HepG2 (cell line): ENCODE data around the gene ISG20L2. TPM values are rescaled to one million over a fixed set of nuclear protein-coding genes. Genes with fewer than 3 reads are reported as not detected.
A peak's percentile ranks its signal among the peaks of the same experiment; 100 is the strongest.

ENCODE experiments used
- AGO1 ChIP-seq: fragments of 200-400 bp; formaldehyde crosslinking; IDR thresholded peaks from 2 replicates; pipeline ENCODE4 v1.6.1; 2017; ENCODE audit warnings: mild to moderate bottlenecking, low read depth, low read length, moderate library complexity; ENCODE audit not compliant: poor library complexity, severe bottlenecking
- AGO2 ChIP-seq: fragments of 200-400 bp; formaldehyde crosslinking; optimal IDR thresholded peaks from 2 replicates; pipeline ENCODE3; 2017; ENCODE audit warnings: mild to moderate bottlenecking, low read depth, low read length, moderate library complexity
- CCDC6 ChIP-seq: sonication (generic); formaldehyde crosslinking; IDR thresholded peaks from 2 replicates; pipeline ENCODE4 v1.8.1; 2022; ENCODE audit warnings: mild to moderate bottlenecking, missing genetic modification reagents, moderate library complexity
- ELF3 ChIP-seq: IDR thresholded peaks from 2 replicates; pipeline ENCODE4 v1.6.1; 2016; ENCODE audit warnings: missing genetic modification reagents, missing compliant biosample characterization
- GATAD1 ChIP-seq: IDR thresholded peaks from 2 replicates; pipeline ENCODE4 v1.6.1; 2016; ENCODE audit warnings: missing genetic modification reagents, missing compliant biosample characterization
- HNF4A ChIP-seq: sonication (generic); formaldehyde crosslinking; IDR thresholded peaks from 2 replicates; pipeline ENCODE4 v1.4.0; 2020; ENCODE audit warnings: missing genetic modification reagents
- KLF11 ChIP-seq: IDR thresholded peaks from 2 replicates; pipeline ENCODE4 v1.6.1; 2016; ENCODE audit warnings: missing compliant biosample characterization
- MXI1 ChIP-seq: IDR thresholded peaks from 3 replicates; pipeline ENCODE4 v1.6.1; 2012; ENCODE audit warnings: low read depth, low read length, inconsistent platforms, borderline replicate concordance
- POGK ChIP-seq: sonication (generic); formaldehyde crosslinking; conservative IDR thresholded peaks from 2 replicates; pipeline ENCODE4 v1.8.0; 2022; ENCODE audit warnings: mild to moderate bottlenecking, moderate library complexity, missing genetic modification reagents
- RBM39 ChIP-seq: fragments of 200-400 bp; formaldehyde crosslinking; IDR thresholded peaks from one replicate; pipeline ENCODE4 v1.6.1; 2018; ENCODE audit warnings: antibody characterized with exemption, mild to moderate bottlenecking, low read depth, low read length; ENCODE audit not compliant: poor library complexity, severe bottlenecking
- STAG1 ChIP-seq: sonication (generic); formaldehyde crosslinking; IDR thresholded peaks from 2 replicates; pipeline ENCODE4 v1.4.0; 2020; ENCODE audit warnings: missing genetic modification reagents
- TSC22D2 ChIP-seq: sonication (generic); formaldehyde crosslinking; IDR thresholded peaks from 2 replicates; pipeline ENCODE4 v1.5.1; 2020; ENCODE audit warnings: missing genetic modification reagents, mild to moderate bottlenecking, borderline replicate concordance
- XRCC5 ChIP-seq: fragments of 200-400 bp; formaldehyde crosslinking; optimal IDR thresholded peaks from 2 replicates; pipeline ENCODE3; 2017; ENCODE audit warnings: mild to moderate bottlenecking, low read length
- ZBTB2 ChIP-seq: sonication (generic); formaldehyde crosslinking; IDR thresholded peaks from 2 replicates; pipeline ENCODE4 v1.8.0; 2022; ENCODE audit warnings: low read depth, missing genetic modification reagents
- ZNF335 ChIP-seq: sonication (generic); formaldehyde crosslinking; IDR thresholded peaks from 2 replicates; pipeline ENCODE4 v1.4.0; 2020; ENCODE audit warnings: missing genetic modification reagents
- ZNF430 ChIP-seq: sonication (generic); formaldehyde crosslinking; IDR thresholded peaks from 2 replicates; pipeline ENCODE4 v1.9.0; 2021; ENCODE audit warnings: mild to moderate bottlenecking, missing genetic modification reagents
- ZNF609 ChIP-seq: sonication (generic); formaldehyde crosslinking; IDR thresholded peaks from 2 replicates; pipeline ENCODE4 v1.4.0; 2020; ENCODE audit warnings: mild to moderate bottlenecking, missing genetic modification reagents, borderline replicate concordance
- ZNF639 ChIP-seq: conservative IDR thresholded peaks from 2 replicates; pipeline ENCODE4 v1.6.1; 2018; ENCODE audit warnings: missing genetic modification reagents
- polyA plus RNA-seq, 8 experiments: library from polyadenylated mRNA; depleted of rRNA in 3 of 8; stranded (reverse) in 7 of 8; unstranded in 1 of 8; fragments of >200 nt; fragmentation: Illumina TruSeq in 4 of 8; extraction: Trizol in 4 of 8; gene quantifications; 2 replicates each; pipeline versions ENCODE4 v1.2.1 to v1.2.3, GENCODE V29; 2011 to 2016; ENCODE audit warnings: low read depth in 4 of 8, missing spikeins in 1 of 8, mixed read lengths in 1 of 8; ENCODE audit not compliant: insufficient read depth in 1 of 8
- total RNA-seq, 5 experiments: library from RNA; depleted of rRNA; stranded (reverse); fragments of >200 nt; fragmentation: Illumina TruSeq; extraction: Trizol; gene quantifications; 2 replicates each; pipeline ENCODE4 v1.2.3, GENCODE V29; 2016; ENCODE audit warnings: low read depth in 1 of 5
- TF ChIP-seq, protein P1 (sequence below): sonication (generic); formaldehyde crosslinking; IDR thresholded peaks from 2 replicates; pipeline ENCODE4 v1.4.0; 2020; ENCODE audit warnings: mild to moderate bottlenecking, missing genetic modification reagents

Gene ISG20L2
- total and polyA plus RNA-seq, 2 of the 13 experiments (the other 11 are each of a cell fraction or from before 2014, with no cell fraction given), result 19.8 to 21.3 TPM

DNA sequence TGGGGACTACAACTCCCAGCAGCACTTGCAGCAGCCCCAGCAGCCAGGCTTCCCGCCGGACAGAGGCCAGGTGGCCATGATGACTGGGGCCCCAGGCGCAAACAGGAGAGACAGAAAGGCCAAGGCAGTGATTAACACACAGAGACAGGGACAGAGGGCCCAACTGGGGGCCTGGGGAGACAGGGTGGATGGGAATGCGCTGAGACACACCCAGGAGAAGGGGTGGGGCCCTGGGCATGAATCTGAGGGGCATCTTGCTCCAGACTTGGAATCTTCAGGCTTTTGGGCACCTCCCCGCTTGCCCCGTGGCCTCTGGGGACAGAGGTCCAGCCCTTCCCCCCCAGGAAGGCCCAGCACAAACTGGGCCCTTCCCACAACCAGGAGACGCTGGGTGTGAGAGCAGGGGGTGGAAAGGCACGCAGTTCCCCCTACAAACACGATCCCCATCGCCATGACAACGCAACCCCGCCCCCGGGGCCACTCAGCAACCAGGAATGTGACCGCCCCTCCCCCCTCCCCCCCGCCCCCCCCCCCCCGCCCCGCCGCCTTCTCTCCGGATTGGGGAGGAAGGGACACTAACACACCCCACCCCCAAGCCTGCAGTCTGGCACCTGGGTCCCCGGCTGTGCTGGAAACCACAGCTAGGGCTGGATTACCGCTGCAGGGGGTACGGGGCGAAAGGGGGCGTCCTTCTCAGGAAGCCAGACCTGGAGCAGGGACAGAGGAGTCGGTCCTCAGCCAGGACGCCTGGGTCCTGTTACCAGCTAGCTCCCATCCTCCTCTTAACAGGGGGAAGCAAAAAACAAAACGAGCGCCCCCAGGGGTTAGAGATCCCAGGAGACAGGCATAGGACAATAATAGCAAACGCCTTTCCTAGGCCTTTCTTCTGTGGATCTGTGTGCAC is 18.4 kb upstream of the ISG20L2 start (continued):
- peak; percentile 93 for TF ChIP-seq MXI1
- TF ChIP-seq TSC22D2 (CRISPR knock-in tag), result no peak
- TF ChIP-seq HNF4A (CRISPR knock-in tag), result peak; percentile 44
- peak; percentile 66 for TF ChIP-seq RBM39
- no peak for TF ChIP-seq AGO1
- 0 out of 2 replicates have a peak, but pooled peaks have one; percentile 38 for TF ChIP-seq ZNF639 (CRISPR knock-in tag)
- no peak for TF ChIP-seq KLF11 (CRISPR knock-in tag)
- no peak for TF ChIP-seq ZNF430
- TF ChIP-seq XRCC5, result peak; percentile 30
- TF ChIP-seq ZNF609 (CRISPR knock-in tag), result no peak
- TF ChIP-seq AGO2, result peak; percentile 83
- no peak for TF ChIP-seq ZBTB2 (CRISPR knock-in tag)
- no peak for TF ChIP-seq STAG1 (CRISPR knock-in tag)
- peak; percentile 84 for TF ChIP-seq ZNF335 (CRISPR knock-in tag)
- TF ChIP-seq POGK, result no peak
- TF ChIP-seq, protein P1, sequence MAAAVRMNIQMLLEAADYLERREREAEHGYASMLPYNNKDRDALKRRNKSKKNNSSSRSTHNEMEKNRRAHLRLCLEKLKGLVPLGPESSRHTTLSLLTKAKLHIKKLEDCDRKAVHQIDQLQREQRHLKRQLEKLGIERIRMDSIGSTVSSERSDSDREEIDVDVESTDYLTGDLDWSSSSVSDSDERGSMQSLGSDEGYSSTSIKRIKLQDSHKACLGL (CRISPR knock-in tag), result no peak
- 0 out of 2 replicates have a peak, but pooled peaks have one; percentile 16 for TF ChIP-seq CCDC6 (CRISPR knock-in tag)
- peak; percentile 34; the same call in 1 of the 2 replicates for TF ChIP-seq ELF3 (CRISPR knock-in tag)
- peak; percentile 70 for TF ChIP-seq GATAD1 (CRISPR knock-in tag)
